ENCODE measurements around the gene GABARAP.
A peak's percentile ranks its signal among the peaks of the same experiment; 100 is the strongest.

GRCh38 chr17:7280519-7281073, 38.3 kb upstream of the GABARAP start:
- TF ChIP-seq, protein P1, sequence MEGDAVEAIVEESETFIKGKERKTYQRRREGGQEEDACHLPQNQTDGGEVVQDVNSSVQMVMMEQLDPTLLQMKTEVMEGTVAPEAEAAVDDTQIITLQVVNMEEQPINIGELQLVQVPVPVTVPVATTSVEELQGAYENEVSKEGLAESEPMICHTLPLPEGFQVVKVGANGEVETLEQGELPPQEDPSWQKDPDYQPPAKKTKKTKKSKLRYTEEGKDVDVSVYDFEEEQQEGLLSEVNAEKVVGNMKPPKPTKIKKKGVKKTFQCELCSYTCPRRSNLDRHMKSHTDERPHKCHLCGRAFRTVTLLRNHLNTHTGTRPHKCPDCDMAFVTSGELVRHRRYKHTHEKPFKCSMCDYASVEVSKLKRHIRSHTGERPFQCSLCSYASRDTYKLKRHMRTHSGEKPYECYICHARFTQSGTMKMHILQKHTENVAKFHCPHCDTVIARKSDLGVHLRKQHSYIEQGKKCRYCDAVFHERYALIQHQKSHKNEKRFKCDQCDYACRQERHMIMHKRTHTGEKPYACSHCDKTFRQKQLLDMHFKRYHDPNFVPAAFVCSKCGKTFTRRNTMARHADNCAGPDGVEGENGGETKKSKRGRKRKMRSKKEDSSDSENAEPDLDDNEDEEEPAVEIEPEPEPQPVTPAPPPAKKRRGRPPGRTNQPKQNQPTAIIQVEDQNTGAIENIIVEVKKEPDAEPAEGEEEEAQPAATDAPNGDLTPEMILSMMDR (conservative IDR thresholded peaks at IDR 0.05): peak; percentile 98
- TF ChIP-seq ZFX (IDR thresholded peaks at IDR 0.05): no peak
